Glutamatergic neuron (in vitro differentiated cells): Measurements from ENCODE around the gene ICAM4. TPM values are rescaled to one million over a fixed set of nuclear protein-coding genes. Genes with fewer than 3 reads are reported as not detected.
A peak's percentile ranks its signal among the peaks of the same experiment; 100 is the strongest.

ENCODE experiments used
- DNase-seq: peaks from one replicate; pipeline ENCODE4 v3.0.0; 2022
- H3K27ac Mint-ChIP-seq: one replicate; pipeline ENCODE4 v1.8.0; 2020; ENCODE audit warnings: mild to moderate bottlenecking, mixed read lengths, inconsistent platforms; ENCODE audit not compliant: unreplicated experiment
- H3K27me3 Mint-ChIP-seq: one replicate; pipeline ENCODE4 v1.8.0; 2020; ENCODE audit warnings: mild to moderate bottlenecking, moderate library complexity, mixed read lengths, inconsistent platforms; ENCODE audit not compliant: unreplicated experiment
- H3K36me3 Mint-ChIP-seq: one replicate; pipeline ENCODE4 v1.8.0; 2020; ENCODE audit warnings: mild to moderate bottlenecking, mixed read lengths, inconsistent platforms; ENCODE audit not compliant: unreplicated experiment
- H3K4me1 Mint-ChIP-seq: one replicate; pipeline ENCODE4 v1.8.0; 2020; ENCODE audit warnings: mild to moderate bottlenecking, low read depth, mixed read lengths, inconsistent platforms; ENCODE audit not compliant: unreplicated experiment
- H3K4me3 Mint-ChIP-seq: one replicate; pipeline ENCODE4 v1.8.0; 2020; ENCODE audit warnings: mild to moderate bottlenecking, mixed read lengths, inconsistent platforms; ENCODE audit not compliant: unreplicated experiment
- H3K9me3 Mint-ChIP-seq: one replicate; pipeline ENCODE4 v1.8.0; 2020; ENCODE audit warnings: mild to moderate bottlenecking, moderate library complexity, mixed read lengths, inconsistent platforms; ENCODE audit not compliant: unreplicated experiment
- CTCF ChIP-seq: fragments of 200-600 bp; sonication (generic); IDR thresholded peaks from one replicate; pipeline ENCODE4 v1.5.0; 2021; ENCODE audit not compliant: partially characterized antibody, unreplicated experiment
- total RNA-seq: library from RNA; stranded (reverse); fragmentation: NEBNext Ultra II Directional; extraction: Animal tissue kit (Norgen Biotek cat#: 25700); gene quantifications from one replicate; pipeline ENCODE4 v1.2.1, GENCODE V29; 2021; ENCODE audit not compliant: unreplicated experiment

ICAM4 gene
- total RNA-seq, 1 donor from 2014 or later: not detected

- Mint-ChIP-seq H3K27me3 (no peaks in the 10 kb centered on the region), H3K4me1 (no peaks in the 10 kb centered on the region), H3K9me3 (no peaks in the 10 kb centered on the region), H3K27ac (no peak overlapping the region), H3K4me3 (no peak overlapping the region), H3K36me3 (no peaks in the 10 kb centered on the region)
- DNase-seq: no peak
- TF ChIP-seq CTCF: no peak
These were observed 41.4 kb upstream of the ICAM4 start for GRCh38 chr19:10245189-10245939.

- DNase-seq: no peak
- no peak overlapping the region for H3K27ac Mint-ChIP-seq
- H3K4me1 Mint-ChIP-seq: no peaks in the 10 kb centered on the region
- H3K9me3 Mint-ChIP-seq: peaks cover under 1% of the 10 kb centered on the region
- H3K36me3 Mint-ChIP-seq: no peaks in the 10 kb centered on the region
- no peak overlapping the region for H3K4me3 Mint-ChIP-seq
- H3K27me3 Mint-ChIP-seq: no peaks in the 10 kb centered on the region
- no peak for TF ChIP-seq CTCF
These were observed 40.2 kb upstream of the ICAM4 start for GRCh38 chr19:10246511-10246910.

- DNase-seq: peak; percentile 92
- Mint-ChIP-seq H3K4me3 (peak within 1 kb of the TSS; percentile 96), H3K36me3 (peaks cover 4% of the 10 kb centered on the region), H3K27ac (peak within 1 kb of the TSS; percentile 77), H3K27me3 (peaks cover 2% of the 10 kb centered on the region), H3K4me1 (no peaks in the 10 kb centered on the region), H3K9me3 (peaks cover 5% of the 10 kb centered on the region)
- no peak for TF ChIP-seq CTCF
These were observed 34.7 kb upstream of the ICAM4 start, which contains the start of gene MRPL4 for GRCh38 chr19:10251792-10252694. Gene MRPL4 (plus strand): TSS chr19:10252214. CDS start chr19:10252254, 40 bp downstream.

- peaks cover 9% of the 10 kb centered on the region for H3K36me3 Mint-ChIP-seq
- H3K27me3 Mint-ChIP-seq: peaks cover 3% of the 10 kb centered on the region
- H3K4me3 Mint-ChIP-seq: peak overlapping the region; percentile 96
- TF ChIP-seq CTCF: no peak
- DNase-seq: no peak
- no peaks in the 10 kb centered on the region for H3K4me1 Mint-ChIP-seq
- H3K9me3 Mint-ChIP-seq: peaks cover 5% of the 10 kb centered on the region
- peak overlapping the region; percentile 77 for H3K27ac Mint-ChIP-seq
These were observed 34.0 kb upstream of the ICAM4 start for GRCh38 chr19:10252707-10253106.
